NCI-H526 treated with DMSO at 0.1 percent for 48 hours (cell line): Measurements from ENCODE around the gene OR10AG1.
A peak's percentile ranks its signal among the peaks of the same experiment; 100 is the strongest.

Experiments
- DNase-seq: peaks from one replicate; lab custom pipeline; 2025; lab: John Stamatoyannopoulos, UW

Gene OR10AG1, protein sequence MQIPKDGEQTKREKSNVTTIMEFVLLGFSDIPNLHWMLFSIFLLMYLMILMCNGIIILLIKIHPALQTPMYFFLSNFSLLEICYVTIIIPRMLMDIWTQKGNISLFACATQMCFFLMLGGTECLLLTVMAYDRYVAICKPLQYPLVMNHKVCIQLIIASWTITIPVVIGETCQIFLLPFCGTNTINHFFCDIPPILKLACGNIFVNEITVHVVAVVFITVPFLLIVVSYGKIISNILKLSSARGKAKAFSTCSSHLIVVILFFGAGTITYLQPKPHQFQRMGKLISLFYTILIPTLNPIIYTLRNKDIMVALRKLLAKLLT

DNA sequence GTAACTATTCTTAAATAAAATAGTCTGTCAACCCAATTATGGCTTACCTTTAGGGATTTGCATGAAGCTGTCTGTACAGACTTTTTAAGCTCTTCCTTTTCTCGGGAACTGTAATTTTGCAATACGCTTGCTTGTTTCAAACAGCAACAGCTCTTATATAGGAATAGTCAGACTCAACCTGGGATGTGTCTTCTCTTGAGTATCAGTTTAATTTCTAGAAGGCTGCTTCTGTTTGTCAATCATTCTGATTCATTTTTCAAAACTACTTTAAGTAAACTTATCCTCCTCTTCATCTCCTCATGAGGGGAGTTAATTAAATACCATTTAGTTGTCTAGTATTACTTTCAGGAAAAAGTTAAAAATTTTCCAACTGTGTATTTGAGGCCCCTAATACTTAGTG, at the start of gene OR10AG1:
Gene OR10AG1 (minus strand): TSS at position 101 of the 400 bp plus-strand sequence. CDS start 38 bp downstream, at position 63.
- DNase-seq, result no peak

DNA sequence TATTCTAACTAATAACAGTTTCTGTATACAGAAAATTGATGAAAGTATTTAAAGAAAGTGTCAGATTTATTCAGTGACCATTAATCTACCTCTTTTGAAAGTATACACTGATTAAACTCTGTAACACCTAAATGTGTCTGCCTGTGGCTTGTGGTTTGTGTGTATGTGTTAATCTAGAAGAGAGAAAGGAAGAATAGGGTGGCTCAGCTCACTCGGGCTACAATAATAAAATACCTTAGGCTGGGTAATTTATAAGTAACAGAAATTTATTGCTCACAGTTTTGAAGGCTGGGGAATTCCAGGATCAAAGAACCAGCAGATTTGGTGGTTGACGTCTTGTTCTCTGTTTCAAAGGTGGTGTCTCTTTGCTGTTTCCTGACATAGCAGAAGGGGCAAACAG, 44.1 kb upstream of the OR10AG1 start:
- no peak for DNase-seq

GRCh38 chr11:56010716-56011115, 41.0 kb upstream of the OR10AG1 start:
- no peak for DNase-seq

DNA sequence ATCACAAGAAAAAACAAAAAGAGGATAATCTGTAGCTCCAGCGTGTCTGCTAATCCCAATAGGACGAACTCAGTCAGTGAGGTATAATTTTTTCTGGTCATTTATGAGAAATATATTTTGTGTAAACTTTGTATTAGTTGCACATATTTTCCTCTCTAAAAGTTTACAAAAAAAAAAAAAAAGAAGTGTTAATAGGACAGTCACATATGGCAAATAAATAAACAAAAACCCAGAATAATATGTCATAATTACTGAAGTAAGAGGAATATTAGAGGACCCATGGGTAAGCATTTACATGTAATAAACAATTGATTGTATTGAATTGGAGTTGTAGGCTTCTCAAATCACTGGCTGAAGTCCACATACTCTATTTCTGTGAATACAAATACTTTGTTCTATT, 24.8 kb upstream of the OR10AG1 start, which contains the start of gene OR5F1:
Gene OR5F1 (minus strand): TSS at position 101 of the 400 bp plus-strand sequence. CDS start 0 bp downstream, at position 101.
- DNase-seq, result no peak

GRCh38 chr11:55970935-55971334, 1.2 kb upstream of the OR10AG1 start:
- no peak for DNase-seq

- no peak for DNase-seq
These were observed 1.8 kb downstream of the OR10AG1 start for GRCh38 chr11:55967914-55968313.

DNA sequence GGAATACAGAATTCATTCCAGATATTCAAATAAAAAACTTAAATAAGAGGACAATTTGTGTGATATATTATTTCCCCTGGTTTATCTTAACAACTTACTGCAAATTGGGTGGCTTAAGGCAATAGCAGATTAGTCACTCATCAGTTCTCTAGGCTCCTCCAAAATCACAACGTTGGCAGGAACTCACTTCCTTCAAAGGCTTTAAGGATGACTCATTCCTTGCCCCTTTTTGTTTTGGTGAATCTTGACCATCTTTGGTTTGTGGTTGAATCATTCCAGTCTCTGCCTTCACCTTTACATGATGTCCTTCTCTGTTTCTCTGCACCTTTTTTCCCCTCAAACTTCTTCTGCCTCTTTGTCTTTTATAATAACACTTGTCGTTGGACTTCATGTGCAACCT, 3.4 kb downstream of the OR10AG1 start:
- no peak for DNase-seq

- DNase-seq, result no peak
These were observed 13.2 kb downstream of the OR10AG1 start for GRCh38 chr11:55956521-55956920.

DNA sequence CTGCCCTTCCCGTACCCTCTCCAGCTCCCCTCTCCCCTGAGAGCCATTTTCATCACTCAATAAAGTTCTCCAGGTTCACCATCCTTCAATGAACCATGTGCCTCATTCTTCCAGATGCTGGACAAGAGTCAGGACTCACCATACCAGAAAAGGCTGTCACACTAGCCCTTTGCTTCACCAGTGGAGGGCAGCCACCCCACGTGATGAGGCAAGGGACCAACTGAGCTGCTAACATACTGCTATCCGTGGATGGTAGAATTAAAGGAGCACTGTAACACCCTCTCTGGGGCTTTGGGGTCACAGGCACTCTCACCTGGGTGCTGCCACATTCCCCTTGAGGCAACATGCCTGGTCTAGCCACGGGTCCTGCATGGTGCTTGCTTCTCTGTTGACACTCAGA, 20.4 kb downstream of the OR10AG1 start:
- no peak for DNase-seq

GRCh38 chr11:55942785-55943392, 26.9 kb downstream of the OR10AG1 start:
- peak; percentile 25 for DNase-seq

DNA sequence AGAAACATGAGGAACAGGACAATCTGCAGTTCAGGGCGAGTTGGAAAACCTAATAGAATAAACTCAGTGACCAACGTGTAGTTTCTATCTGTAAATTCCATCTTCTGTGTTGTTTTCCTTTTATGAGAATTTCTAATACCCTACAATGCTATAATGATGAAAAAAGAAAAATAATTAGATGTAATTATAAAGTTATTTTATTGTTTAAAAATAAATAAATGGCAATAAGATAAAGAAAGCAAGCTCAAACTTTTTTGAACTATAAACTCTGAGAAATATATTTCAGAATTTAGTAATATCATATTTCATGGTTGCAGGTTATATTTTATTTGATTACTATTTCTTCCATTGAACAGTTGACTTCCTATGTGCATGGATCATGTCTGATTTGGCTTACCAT, 33.4 kb downstream of the OR10AG1 start, which contains the start of gene OR5I1:
Gene OR5I1 (minus strand): TSS at position 101 of the 400 bp plus-strand sequence. CDS start 0 bp downstream, at position 101.
- no peak for DNase-seq

GRCh38 chr11:55920537-55920936, 49.2 kb downstream of the OR10AG1 start:
- DNase-seq, result no peak
